HL-60/S4 (cell line): ENCODE data around the gene YARS1.
"Not testable (repeated sequence)": the region's sequence is repeated elsewhere in the genome, so short reads cannot be mapped to it uniquely, and the experiment has no call there.

Experiments used
- in situ Hi-C: fragments of 300-500 bp; cut with MboI; formaldehyde crosslinking; loops from 2 replicates; pipeline ENCODE4 v1.14.3; 2022; ENCODE audit warnings: low sequenced_read_pairs

The YARS1 gene

DNA sequence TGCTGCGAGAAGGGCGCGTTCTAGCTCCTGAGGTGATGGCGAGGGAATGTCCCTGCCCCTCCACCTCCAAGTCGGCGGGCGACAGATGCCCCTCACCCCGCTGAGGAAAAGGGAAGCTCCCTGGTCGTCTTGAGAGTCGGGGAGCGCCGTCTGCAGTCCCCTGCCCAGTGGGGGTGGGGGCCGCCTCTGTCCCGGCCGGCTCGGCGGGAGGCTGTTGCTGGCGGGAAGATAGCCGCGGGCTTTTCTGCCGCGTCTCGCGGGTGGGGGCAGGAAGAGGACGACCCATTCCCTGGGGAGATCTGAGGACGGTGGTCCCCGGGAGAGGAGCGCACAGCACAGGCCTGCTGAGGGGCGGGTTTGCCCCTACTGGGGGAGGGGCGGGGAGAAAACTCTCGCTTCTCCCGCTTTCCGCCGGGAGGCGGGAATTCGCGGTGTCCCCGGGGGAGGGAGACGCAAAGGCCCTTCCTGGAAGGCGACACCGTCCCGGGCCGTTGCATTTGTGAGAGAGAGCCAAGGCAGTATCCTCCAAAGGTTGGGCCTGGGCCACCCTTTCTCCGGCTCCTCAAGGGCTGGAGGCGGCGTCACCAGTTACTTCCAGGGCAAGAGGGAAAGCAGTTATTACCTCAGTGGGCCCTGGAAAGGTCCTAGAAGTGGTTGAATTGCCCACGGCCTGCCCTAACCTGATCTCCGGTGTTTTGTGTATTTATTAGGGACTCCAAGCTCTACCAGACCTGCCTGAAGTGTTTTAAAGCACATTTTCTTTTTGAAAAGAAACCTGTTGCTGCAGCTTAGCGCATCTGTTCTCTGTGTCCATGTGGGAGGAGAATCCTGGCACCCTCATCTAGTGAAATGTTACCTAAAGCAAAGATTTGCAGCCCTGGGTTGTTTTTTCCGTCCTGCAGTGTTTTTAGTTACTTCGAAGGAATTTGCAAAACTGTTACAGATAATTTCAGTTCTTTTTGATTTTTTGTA lies 943 bp upstream of the YARS1 start:
- in situ Hi-C loops, result no loop called here

DNA sequence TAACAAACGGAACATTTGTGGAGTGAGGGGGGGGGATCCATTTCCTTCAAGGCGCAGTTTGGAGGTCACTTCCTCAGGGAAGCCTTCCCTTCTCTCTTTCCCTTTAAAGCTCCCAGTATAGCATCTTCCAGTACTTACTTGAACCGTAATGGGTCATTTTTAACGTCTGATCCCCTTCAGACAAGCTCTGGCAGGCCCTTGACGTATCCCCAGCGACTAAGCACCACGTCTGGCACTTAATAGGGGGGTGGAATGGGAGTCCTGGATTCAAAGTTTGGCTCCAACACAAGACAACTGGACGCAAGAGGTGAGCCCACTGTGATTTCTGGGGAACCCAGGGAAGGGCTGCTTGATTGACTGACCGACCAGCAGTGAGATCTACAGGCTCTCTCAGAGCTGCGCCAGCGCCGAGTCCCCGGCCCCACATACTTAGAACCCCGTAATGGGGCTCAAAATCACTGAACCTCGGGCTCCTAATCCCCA lies 441 bp downstream of the YARS1 start:
- in situ Hi-C loops, result no loop called here

DNA sequence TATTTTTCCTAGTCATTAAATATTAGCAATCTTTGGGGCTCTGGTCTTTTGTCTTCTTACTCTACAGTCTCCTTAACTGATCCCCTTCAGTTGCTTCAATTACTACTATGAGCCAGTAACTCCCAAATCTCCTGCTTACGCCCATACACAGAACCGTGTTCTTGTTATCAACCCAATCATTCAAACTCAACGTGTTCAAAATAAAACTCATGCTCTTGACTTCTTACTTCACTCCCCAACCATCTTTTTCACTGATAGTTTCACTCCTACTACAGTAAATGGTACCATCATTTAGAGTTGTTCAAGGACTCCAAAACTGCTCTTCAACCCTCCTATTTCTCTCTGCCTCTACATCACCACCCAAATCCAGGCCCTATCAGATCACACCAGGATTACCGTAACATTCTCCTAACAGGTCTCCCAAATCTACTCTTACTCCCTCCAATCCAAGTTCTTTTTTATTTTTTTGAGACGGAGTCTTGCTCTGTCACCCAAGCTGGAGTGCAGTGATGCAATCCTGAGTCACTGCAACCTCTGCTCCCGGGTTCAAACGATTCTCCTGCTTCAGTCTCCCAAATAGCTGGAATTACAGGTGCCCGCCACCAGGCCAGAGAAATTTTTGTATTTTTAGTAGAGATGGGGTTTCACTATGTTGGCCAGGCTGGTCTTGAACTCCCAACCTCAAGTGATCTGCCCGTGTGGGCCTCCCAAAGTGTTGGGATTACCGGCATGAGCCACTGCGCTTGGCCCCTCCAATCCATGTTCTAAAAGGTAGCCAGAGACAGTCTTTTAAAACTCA lies 3.0 kb downstream of the YARS1 start:
- in situ Hi-C loops, result no loop called here

DNA sequence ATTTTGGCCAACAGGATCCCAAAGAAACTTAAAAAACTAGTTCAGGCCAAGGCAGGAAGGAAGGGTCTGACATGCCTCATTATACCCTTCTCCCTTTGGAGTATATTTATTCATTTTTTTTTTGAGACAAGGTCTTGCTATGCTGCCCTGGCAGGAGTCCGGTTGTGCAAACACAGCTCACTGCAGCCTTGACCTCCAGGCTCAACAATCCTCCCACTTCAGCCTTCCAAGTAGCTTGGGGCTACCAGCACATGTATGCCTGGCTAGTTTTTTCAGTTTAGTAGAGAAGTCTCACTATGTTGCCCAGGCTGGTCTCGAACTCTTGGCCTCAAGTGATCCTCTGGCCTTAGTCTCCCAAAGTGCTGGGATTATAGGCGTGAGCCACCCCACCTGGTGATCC lies 5.2 kb downstream of the YARS1 start:
- in situ Hi-C loops, result no loop called here

DNA sequence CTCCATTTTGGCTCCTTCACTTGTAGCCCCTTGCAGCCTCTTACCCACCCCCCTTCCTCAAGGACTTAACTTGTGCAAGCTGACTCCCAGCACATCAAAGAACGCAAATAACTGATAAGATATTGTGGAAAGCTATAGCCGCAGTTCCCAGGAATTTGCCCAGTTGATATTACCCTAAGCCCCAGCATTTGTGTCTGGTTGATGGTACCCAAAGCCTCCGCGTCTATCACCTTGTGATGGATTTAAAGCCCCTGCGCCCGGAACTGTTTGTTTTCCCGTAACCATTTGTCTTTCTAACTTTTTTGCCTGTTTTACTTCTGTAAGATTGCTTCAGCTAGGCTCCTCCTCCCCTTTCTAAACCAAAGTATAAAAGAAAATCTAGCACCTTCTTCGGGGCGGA lies 5.9 kb downstream of the YARS1 start:
- in situ Hi-C loops, result no loop called here

DNA sequence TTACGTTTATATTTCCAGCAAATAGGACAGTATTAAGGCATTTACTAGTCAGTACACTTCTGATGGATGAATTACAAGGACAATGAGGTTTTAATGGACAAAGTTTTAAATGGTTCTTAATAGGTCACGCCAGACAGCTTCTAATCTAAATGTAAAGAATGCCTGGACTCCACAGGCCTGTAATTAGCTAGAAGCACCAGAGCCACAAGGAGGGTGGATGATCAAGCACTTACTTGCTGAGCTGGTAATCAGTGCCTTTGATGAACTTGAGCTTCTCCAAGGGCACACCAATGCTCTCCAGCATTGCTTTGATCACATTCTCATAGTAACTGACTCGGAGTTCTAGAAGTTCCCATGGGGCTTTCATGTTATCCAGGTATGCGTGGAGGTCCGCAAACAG lies 6.8 kb downstream of the YARS1 start:
- in situ Hi-C loops, result no loop called here

DNA sequence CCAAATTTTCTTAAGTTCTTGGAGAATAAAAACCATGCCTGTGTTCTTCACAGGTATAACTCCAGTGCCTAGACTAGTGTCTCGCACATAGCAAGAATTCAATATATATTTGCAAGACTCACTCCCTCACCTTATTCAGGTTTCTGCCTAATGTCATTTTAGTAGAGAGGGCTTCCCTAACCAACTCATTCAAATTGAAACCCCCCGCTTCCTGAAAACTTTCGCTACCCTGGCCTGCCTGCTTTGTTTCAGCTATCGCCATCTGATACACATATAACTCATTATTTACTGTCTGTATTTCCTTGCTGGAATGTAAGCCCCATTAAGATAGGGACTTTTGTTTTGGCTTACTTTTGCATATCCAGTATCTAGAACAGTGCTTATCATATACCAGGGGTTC lies 8.6 kb downstream of the YARS1 start:
- in situ Hi-C loops, result no loop called here

DNA sequence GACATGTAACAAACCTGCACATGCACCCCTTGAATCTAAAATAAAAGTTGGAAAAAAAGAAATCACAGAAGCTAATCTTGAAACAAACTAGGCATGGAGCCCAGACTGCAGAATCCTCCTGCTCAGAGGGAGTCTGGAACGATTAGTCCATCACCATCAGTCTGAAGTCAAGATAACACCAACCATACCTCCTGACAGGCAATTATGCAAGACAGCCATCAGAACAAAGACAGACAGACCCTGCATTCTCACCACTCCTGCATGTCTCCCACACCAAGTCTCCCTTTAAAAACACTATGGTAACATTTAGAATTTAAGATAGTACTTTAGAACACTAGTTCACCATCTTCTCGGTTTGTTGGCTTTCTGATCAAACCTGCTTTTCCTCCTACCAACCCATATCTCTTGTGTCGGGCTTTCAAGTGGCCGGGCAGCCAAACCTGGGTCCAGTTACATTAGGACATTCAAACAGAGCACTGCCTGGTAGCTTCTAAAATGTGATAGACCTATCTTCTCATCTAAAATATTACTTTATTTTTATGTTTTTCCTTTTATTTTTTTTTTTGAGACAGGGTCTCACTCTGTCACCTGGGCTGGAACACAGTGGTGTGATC lies 10.1 kb downstream of the YARS1 start:
- in situ Hi-C loops, result no loop called here

DNA sequence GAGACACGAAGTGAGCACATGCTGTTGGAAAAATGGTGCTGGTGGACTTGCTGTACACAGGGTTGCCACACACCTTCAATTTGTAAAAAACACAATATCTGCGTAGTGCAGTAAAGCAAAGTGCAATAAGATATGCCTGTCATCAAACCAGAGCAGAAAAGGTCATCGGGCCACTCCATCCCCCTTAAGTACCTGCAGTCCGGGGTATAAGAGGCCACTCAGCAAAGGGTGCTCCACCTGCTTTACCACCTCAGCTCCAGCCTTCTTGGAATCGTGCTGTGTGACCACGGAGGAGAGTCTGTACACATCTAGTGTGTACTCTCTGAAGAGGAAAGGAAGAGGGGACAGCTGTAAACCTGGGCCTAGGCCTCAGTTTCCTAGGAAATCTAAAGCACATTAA lies 10.9 kb downstream of the YARS1 start:
- in situ Hi-C loops, result no loop called here

DNA sequence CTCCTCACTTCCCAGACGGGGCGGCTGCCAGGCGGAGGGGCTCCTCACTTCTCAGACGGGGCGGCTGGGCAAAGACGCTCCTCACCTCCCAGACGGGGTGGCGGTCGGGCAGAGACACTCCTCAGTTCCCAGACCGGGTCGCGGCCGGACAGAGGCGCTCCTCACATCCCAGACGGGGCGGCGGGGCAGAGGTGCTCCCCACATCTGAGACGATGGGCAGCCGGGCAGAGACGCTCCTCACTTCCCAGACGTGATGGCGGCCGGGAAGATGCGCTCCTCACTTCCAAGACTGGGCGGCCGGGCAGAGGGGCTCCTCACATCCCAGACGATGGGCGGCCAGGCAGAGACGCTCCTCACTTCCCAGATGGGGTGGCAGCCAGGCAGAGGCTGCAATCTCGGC lies 12.7 kb downstream of the YARS1 start:
- in situ Hi-C loops, result not testable (repeated sequence)

DNA sequence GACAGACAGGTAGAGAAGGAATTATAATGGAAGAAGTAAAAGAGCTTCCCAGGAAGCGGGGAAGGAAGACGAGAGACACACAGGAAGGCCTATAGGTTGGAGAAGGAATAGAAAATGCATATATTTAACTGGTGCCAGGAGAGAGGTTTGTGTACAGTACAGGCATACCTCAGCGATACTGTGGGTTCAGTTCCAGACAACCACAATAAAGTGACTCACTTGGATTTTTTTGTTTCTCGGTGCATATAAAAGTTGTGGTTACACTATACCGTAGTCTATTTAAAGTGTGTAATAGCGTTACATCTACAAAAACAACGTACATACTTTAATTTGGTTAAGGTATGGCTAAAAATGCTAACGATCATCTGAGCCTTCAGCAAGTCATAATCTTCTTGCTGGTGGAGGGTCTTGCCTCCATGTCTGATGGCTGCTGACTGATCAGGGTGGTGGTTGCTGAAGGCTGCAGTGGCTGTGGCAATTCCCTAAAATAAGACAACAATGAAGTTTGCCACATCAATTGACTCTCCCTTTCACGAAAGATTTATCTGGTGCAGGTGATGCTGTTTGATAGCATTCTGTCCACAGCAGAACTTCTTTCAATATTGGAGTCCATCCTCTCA lies 16.0 kb downstream of the YARS1 start:
- in situ Hi-C loops, result no loop called here

DNA sequence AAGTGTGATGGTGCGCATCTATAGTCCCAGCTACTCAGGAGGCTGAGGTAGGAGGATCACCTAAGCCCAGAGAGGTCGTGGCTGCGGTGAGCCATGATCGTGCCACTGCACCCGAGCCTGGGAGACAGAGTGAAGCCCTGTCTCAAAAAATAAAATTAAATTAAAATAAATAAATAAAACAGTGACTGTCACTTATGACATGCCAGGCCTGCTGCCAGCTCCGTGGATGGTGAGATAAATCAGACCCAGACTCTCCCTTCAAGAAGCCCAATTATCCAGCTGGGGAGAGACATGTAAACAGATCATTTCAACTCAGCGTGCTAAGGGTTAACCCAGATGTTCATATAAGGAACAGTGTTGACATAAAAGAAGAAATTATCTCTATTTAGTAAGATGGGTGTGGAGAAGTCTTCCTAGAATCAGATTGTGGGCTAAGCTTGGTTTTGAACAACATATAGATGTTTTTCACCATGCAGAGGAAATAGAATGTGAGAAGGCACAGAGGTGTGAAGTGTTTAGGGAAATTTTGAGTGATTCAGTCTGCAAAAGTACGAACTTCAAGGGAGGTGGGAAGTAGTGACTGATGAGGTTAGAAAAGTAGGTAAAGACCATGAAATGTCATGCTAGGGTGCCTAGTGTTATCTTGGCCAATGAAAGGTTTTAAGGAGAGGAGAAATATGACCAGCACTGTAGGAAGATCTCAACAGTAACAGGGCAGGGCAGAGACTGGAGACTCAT lies 18.3 kb downstream of the YARS1 start:
- in situ Hi-C loops, result loop anchor here (10.0 kb wide), 1 partner anchor 134 kb away; no protein-coding TSS in a partner anchor

DNA sequence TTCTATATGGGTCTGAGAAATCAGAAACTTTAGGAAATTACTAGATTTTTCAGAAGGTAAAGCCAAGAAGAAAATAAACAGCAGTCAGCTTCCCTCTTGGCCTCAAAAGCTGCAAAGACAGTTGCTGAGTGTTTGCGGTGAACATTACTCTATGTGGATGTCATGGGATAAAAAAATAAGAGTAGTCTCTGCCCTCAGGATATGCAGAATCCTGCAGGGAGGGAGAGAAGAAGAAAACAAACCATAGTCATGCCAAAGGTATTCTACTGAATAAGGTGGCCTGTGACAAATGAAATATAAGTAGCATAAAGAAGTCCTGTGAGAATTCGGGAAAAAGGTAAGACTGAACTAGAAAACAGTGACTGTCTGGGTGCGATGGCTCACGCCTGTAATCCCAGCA lies 19.0 kb downstream of the YARS1 start:
- in situ Hi-C loops, result loop anchor here (10.0 kb wide), 1 partner anchor 133 kb away; no protein-coding TSS in a partner anchor

DNA sequence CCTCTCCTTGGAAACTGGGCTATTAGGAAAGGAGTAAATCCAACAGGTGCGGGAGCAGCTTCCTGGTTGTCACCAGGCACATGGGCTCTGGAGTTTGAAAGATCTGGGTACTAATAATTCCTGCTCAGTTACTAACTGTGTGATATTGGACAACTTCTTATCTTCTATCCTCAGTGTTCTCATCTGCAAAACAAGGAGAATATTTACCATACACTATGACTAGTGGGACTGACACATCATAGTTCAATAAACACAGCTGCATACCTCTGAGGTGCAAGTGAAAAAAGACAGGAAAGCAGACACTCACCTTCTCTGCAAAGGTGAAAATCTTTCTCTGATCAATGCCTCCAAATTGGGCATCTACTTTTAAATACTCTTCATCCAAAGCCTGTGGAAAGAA lies 19.7 kb downstream of the YARS1 start:
- in situ Hi-C loops, result loop anchor here (10.0 kb wide), 1 partner anchor 133 kb away; no protein-coding TSS in a partner anchor

DNA sequence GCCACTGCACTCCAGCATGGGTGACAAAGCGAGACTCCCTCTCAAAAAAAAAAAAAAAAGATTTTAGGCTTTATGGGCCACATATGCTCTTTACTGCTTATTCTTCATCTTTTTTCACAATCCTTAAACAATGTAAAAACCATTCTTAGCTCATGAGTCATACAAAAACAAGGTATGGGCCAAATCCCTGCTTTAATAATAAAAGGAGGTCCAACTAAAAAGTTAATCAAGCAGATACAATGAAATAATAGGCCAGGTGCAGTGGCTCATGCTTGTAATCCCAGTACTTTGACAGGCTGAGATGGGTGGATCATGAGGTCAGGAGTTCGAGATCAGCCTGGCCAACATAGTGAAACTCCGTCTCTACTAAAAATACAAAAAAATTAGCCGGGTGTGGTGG lies 21.4 kb downstream of the YARS1 start:
- in situ Hi-C loops, result loop anchor here (10.0 kb wide), 1 partner anchor 131 kb away; no protein-coding TSS in a partner anchor

DNA sequence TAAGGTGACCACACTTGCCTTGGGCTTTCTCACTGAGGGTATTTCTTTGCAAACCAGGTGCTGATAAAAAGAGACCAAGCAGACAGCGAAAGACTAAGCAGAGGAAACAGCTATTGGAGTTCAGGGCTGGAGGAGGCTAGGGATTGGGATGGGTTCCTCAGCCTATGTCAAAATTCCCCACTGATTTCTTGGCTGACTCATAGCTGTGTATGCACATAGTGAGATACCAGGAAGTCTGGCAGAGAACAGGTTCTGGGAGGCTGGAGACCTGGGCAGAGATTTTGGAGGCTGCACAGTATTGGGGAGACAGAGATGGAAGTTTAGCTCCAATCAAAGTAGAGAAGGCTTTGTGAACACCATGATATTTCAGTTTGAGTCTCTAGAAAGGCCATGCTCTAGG lies 25.3 kb downstream of the YARS1 start:
- in situ Hi-C loops, result loop anchor here (10.0 kb wide), 1 partner anchor 127 kb away; no protein-coding TSS in a partner anchor

DNA sequence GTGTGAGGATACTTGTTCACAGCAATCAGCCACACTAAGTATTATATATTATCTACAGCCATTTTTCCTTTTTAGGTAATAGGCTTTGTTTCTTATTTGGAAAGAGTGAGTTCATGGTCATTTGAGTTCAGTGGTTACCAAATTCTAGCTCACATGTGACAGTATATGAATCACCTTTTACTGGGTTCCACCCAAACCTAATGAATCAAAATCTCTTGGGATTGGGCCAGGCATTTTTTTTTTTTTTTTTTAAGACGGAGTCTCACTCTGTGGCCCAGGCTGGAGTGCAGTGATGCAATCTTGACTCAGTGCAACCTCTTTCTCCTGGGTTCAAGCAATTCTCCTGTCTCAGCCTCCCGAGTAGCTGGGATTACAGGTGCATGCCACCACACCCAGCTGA lies 27.8 kb downstream of the YARS1 start:
- in situ Hi-C loops, result not testable (repeated sequence)

DNA sequence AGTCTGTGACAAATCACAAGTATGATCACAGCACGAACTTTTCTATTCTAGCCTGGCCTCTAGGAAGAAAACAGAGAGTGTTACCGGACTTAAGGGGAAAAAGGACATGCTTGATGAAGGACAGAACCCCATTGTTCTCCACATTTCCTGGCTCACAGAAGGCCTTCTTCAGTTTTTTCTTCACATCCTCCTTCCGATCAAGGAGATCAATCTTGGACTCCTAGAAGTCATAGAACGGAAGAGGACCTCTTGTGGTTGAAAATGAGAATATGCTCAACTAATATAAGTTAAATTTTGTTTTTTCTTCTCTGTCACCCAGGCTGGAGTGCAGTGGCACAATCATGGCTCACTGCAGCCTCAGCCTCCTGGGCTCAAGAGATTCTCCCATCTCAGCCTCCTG lies 30.3 kb downstream of the YARS1 start:
- in situ Hi-C loops, result no loop called here

DNA sequence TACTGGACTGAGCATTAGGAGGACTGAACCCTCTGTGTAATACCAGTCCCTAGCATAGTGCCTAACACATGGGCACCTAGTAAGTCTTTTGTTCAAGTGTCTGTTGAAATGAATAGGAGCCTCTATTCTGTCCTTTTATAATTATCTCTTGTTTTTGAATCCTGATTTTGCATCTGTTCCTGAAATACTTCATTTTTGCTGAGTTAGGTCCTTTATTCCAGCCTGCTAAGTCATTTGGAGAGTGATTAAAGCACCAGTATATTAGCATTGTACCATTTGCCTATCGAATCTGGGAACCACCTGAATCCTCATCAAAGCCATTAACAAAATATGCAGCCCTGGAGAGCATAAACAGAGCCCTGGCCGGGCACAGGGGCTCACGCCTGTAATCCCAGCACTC lies 32.3 kb downstream of the YARS1 start:
- in situ Hi-C loops, result no loop called here

DNA sequence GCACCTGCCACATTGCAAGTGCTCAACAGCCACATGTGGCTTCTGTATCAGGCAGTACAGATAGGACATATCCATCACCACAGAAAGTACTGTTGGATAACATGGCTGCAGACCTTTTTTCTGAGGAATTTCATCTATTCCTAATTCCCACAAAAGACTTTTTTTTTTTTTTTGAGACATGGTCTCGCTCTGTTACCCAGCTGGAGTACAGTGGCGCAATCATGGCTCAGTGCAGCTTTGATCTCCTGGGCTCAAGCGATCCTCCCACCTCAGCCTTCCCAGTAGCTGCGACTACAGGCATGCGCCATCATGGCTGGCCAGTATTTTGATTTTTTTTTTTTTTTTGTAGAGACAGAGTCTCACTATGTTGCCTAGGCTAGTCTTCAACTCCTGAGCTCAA lies 33.3 kb downstream of the YARS1 start:
- in situ Hi-C loops, result no loop called here
